Hematopoietic multipotent progenitor cell treated with erythropoietin and hydrocortisone succinate and interleukin-3 and kit ligand, for 17 days (in vitro differentiated cells): ENCODE results near the gene PRRG2.

Experiments
- DNase-seq: peaks from one replicate; pipeline ENCODE4 v3.0.0-alpha.2; 2015; ENCODE audit warnings: low spot score

PRRG2 gene

DNA sequence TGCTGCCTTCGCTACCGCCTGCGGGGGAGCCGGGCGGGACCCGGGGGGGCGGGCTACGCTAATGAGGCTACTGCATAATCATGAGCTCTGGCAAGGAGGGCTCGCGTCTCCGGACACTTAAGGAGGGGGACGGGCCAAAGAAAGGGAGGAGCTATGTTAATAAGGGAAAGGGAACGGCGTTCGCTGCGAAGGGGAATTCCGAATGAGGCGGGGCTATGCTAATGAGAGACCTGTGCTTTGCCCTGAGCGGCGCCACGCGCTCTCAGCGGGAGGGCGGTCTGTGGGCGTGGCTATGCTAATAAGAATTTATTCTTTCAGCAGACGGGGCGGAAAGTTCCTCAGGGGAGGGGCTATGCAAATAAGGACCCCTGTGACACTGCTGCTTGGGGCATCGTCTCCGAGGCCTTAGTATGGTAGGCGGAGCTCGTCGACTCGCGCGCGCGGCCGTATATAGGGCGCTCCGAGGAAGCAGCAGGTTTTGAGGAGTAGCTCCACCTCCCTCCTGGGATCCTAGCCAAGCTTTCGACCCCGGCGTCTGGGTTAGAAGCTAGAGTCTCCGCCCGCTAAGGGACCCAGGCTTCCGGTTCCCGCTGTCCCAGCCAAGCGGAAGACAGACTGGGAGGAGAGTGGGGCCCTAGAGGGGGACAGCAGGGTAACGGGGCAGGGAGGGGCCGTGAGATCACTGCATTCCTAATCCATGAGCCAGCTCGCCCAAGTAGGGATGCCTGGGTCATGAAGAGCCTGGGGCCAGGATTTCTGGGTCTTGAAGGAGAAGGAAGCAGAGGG is 59.2 kb downstream of the PRRG2 start, which contains the start of gene RRAS:
TSS of gene RRAS (minus strand) at position 31 of the 786 bp plus-strand sequence. CDS start 45 bp downstream, outside the sequence.
- peak; percentile 100 for DNase-seq
